ENCODE measurements around the gene RTL1.

- TF ChIP-seq CTCF (IDR thresholded peaks at IDR 0.05) (no peak), POLR2AphosphoS5 (IDR thresholded peaks at IDR 0.05) (no peak)
These were observed 35.7 kb downstream of the RTL1 start for GRCh38 chr14:100867631-100868315.
